OCI-LY3 (cell line): Measurements from ENCODE around the gene ZC3H7B.

Experiments used
- H2AFZ ChIP-seq: fragments of 200-600, 300-600 bp; shearing (Covaris generic); 2 replicates; pipeline ENCODE4 v1.6.0; 2014; ENCODE audit warnings: antibody characterized with exemption, low read depth, low read length
- H3K27ac ChIP-seq: fragments of 200-600, 300-600 bp; sonication (generic); 2 replicates; pipeline ENCODE4 v1.5.1; 2014; ENCODE audit warnings: mild to moderate bottlenecking, low read length, moderate library complexity, mixed read lengths
- H3K27me3 ChIP-seq: fragments of 200-600, 300-600 bp; sonication (generic); 2 replicates; pipeline ENCODE4 v1.6.1; 2014; ENCODE audit warnings: low read depth, low read length, mixed read lengths
- H3K36me3 ChIP-seq: fragments of 200-600, 300-600 bp; sonication (generic); replicated peaks from 2 replicates; pipeline ENCODE3; 2014; ENCODE audit warnings: low read depth, low read length, mixed read lengths
- H3K4me1 ChIP-seq: fragments of 300-600, 200-600 bp; sonication (generic); 2 replicates; pipeline ENCODE4 v1.6.1; 2014; ENCODE audit warnings: low read length, mixed read lengths
- H3K4me2 ChIP-seq: fragments of 200-600, 300-600 bp; sonication (generic); 2 replicates; pipeline ENCODE4 v1.6.1; 2014; ENCODE audit warnings: low read length, mixed read lengths
- H3K4me3 ChIP-seq: fragments of 300-600, 200-600 bp; sonication (generic); 2 replicates; pipeline ENCODE4 v1.5.1; 2014; ENCODE audit warnings: antibody characterized with exemption, mild to moderate bottlenecking, low read length, moderate library complexity
- H3K79me2 ChIP-seq: fragments of 300-600, 200-600 bp; shearing (Covaris generic); 2 replicates; pipeline ENCODE4 v1.6.1; 2014; ENCODE audit warnings: mild to moderate bottlenecking, low read length, mixed read lengths
- H3K9ac ChIP-seq: fragments of 300-600, 200-600 bp; shearing (Covaris generic); 2 replicates; pipeline ENCODE4 v1.6.0; 2014; ENCODE audit warnings: mild to moderate bottlenecking, low read length, moderate library complexity
- H3K9me3 ChIP-seq: fragments of 200-600, 300-600 bp; shearing (Covaris generic); 2 replicates; pipeline ENCODE4 v1.6.1; 2014; ENCODE audit warnings: low read length, mixed read lengths; ENCODE audit not compliant: insufficient read depth
- H4K20me1 ChIP-seq: fragments of 200-600, 300-600 bp; sonication (generic); 2 replicates; pipeline ENCODE4 v1.6.1; 2016; ENCODE audit warnings: low read length, mixed read lengths; ENCODE audit not compliant: insufficient read depth
- CTCF ChIP-seq: fragments of 200-600, 300-600 bp; sonication (generic); IDR thresholded peaks from 2 replicates; pipeline ENCODE4 v1.5.1; 2014; ENCODE audit warnings: antibody characterized with exemption, low read length, low read depth
- EZH2phosphoT487 ChIP-seq: fragments of 200-600 bp; shearing (Covaris generic); IDR thresholded peaks from 2 replicates; pipeline ENCODE4 v1.6.1; 2018; ENCODE audit warnings: antibody characterized with exemption, mixed run types, low read depth

ZC3H7B gene

GRCh38 chr22:41338614-41339212 is 37.4 kb downstream of the ZC3H7B start:
- peaks cover 50% of the 10 kb centered on the region for H3K36me3 ChIP-seq
- H4K20me1 ChIP-seq = no peaks in the 10 kb centered on the region

GRCh38 chr22:41339823-41340222 is 38.5 kb downstream of the ZC3H7B start:
- no peak overlapping the region for H2AFZ ChIP-seq
- no peaks in the 10 kb centered on the region for H4K20me1 ChIP-seq
- no peaks in the 10 kb centered on the region for H3K27me3 ChIP-seq
- H3K9me3 ChIP-seq = no peaks in the 10 kb centered on the region
- H3K79me2 ChIP-seq = no peaks in the 10 kb centered on the region
- no peak overlapping the region for H3K27ac ChIP-seq
- H3K4me3 ChIP-seq = no peak overlapping the region
- peaks cover 53% of the 10 kb centered on the region for H3K36me3 ChIP-seq
- H3K4me2 ChIP-seq = no peak overlapping the region
- TF ChIP-seq CTCF (no peak), EZH2phosphoT487 (no peak)
- H3K9ac ChIP-seq = no peak overlapping the region
- peaks cover 10% of the 10 kb centered on the region; the same call in 1 of the 2 replicates for H3K4me1 ChIP-seq

More at GRCh38 chr22:41338614-41339212, 37.4 kb downstream of the ZC3H7B start:
- TF ChIP-seq EZH2phosphoT487 (no peak), CTCF (no peak)
- Histone ChIP-seq H3K4me2 (no peak overlapping the region), H2AFZ (no peak overlapping the region), H3K9me3 (no peaks in the 10 kb centered on the region), H3K4me1 (peaks cover 10% of the 10 kb centered on the region; the same call in 1 of the 2 replicates), H3K79me2 (no peaks in the 10 kb centered on the region), H3K4me3 (no peak overlapping the region), H3K27me3 (no peaks in the 10 kb centered on the region), H3K9ac (no peak overlapping the region), H3K27ac (no peak overlapping the region)

- Histone ChIP-seq H3K79me2 (no peaks in the 10 kb centered on the region), H4K20me1 (no peaks in the 10 kb centered on the region), H3K4me1 (peaks cover 10% of the 10 kb centered on the region; the same call in 1 of the 2 replicates), H3K9ac (no peak overlapping the region), H3K27ac (no peak overlapping the region), H3K27me3 (no peaks in the 10 kb centered on the region), H2AFZ (no peak overlapping the region), H3K9me3 (no peaks in the 10 kb centered on the region), H3K4me2 (no peak overlapping the region), H3K4me3 (no peak overlapping the region), H3K36me3 (peaks cover 48% of the 10 kb centered on the region)
- TF ChIP-seq CTCF (no peak), EZH2phosphoT487 (no peak)
These were observed 39.0 kb downstream of the ZC3H7B start for GRCh38 chr22:41340357-41340756.

GRCh38 chr22:41341012-41341411 is 39.7 kb downstream of the ZC3H7B start:
- H3K4me2 ChIP-seq = no peak overlapping the region
- no peak overlapping the region for H3K27ac ChIP-seq
- H3K36me3 ChIP-seq = peaks cover 47% of the 10 kb centered on the region
- no peaks in the 10 kb centered on the region for H3K79me2 ChIP-seq
- no peaks in the 10 kb centered on the region for H3K27me3 ChIP-seq
- peaks cover 10% of the 10 kb centered on the region; the same call in 1 of the 2 replicates for H3K4me1 ChIP-seq
- H3K9ac ChIP-seq = no peak overlapping the region
- H3K4me3 ChIP-seq = no peak overlapping the region
- H4K20me1 ChIP-seq = no peaks in the 10 kb centered on the region
- TF ChIP-seq CTCF = no peak
- no peak for TF ChIP-seq EZH2phosphoT487
- no peak overlapping the region for H2AFZ ChIP-seq
- H3K9me3 ChIP-seq = no peaks in the 10 kb centered on the region
